ENCODE measurements around the gene USP40.

The USP40 gene

DNA sequence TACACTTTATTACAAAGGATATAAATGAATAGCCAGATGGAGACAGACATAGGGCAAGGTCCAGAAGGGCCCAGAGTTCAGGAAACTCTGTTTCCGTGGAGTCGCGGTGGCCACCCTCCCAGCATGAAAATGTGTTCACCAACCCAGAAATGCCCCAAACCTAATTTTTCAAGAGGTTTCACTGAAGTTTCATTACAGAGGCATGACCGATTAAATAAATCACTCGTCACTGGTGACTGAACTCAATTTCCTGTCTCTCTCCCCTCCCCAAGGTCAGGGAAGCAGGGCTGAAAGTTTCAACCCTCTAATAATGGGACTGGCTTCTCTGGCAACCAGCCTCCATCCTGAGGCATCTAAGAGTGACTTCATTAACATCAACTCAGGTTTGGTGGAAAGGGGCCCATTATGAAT, 22.4 kb downstream of the USP40 start:
- no peaks in the 10 kb centered on the region for H3K4me1 ChIP-seq (ENCODE audit: insufficient read depth, low read length)
- no peak for TF ChIP-seq EZH2 (IDR thresholded peaks at IDR 0.05; ENCODE audit: borderline replicate concordance, low read depth, low read length, severe bottlenecking)
- TF ChIP-seq, protein P1, sequence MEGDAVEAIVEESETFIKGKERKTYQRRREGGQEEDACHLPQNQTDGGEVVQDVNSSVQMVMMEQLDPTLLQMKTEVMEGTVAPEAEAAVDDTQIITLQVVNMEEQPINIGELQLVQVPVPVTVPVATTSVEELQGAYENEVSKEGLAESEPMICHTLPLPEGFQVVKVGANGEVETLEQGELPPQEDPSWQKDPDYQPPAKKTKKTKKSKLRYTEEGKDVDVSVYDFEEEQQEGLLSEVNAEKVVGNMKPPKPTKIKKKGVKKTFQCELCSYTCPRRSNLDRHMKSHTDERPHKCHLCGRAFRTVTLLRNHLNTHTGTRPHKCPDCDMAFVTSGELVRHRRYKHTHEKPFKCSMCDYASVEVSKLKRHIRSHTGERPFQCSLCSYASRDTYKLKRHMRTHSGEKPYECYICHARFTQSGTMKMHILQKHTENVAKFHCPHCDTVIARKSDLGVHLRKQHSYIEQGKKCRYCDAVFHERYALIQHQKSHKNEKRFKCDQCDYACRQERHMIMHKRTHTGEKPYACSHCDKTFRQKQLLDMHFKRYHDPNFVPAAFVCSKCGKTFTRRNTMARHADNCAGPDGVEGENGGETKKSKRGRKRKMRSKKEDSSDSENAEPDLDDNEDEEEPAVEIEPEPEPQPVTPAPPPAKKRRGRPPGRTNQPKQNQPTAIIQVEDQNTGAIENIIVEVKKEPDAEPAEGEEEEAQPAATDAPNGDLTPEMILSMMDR (IDR thresholded peaks at IDR 0.05; ENCODE audit: borderline replicate concordance, extremely low read depth, low read length, poor library complexity, severe bottlenecking): no peak
- no peaks in the 10 kb centered on the region for H4K20me1 ChIP-seq (ENCODE audit: insufficient read depth, low read length)
- no peaks in the 10 kb centered on the region for H3K27me3 ChIP-seq (ENCODE audit: insufficient read depth, low read length, poor library complexity)
- H3K4me3 ChIP-seq (ENCODE audit: low read depth in 1 of 2, low read length in 2 of 2): no peak overlapping the region
- no peak overlapping the region for H3K4me2 ChIP-seq (ENCODE audit: insufficient read depth, low read length)
- no peak overlapping the region for H3K9ac ChIP-seq (ENCODE audit: low read depth, low read length)
- H3K27ac ChIP-seq (ENCODE audit: low read length): no peak overlapping the region
- ATAC-seq (ENCODE audit: insufficient read depth, low read depth) (no peak), DNase-seq (no peak)
- H3K36me3 ChIP-seq (ENCODE audit: insufficient read depth, low read length): peaks cover 9% of the 10 kb centered on the region; the same call in 1 of the 2 replicates
- H3K79me2 ChIP-seq (ENCODE audit: insufficient read depth, low read length): no peaks in the 10 kb centered on the region
- no peaks in the 10 kb centered on the region for H3K9me3 ChIP-seq (ENCODE audit: insufficient read depth, low read length, severe bottlenecking)
- no peak overlapping the region for H2AFZ ChIP-seq (ENCODE audit: low read depth, low read length)

DNA sequence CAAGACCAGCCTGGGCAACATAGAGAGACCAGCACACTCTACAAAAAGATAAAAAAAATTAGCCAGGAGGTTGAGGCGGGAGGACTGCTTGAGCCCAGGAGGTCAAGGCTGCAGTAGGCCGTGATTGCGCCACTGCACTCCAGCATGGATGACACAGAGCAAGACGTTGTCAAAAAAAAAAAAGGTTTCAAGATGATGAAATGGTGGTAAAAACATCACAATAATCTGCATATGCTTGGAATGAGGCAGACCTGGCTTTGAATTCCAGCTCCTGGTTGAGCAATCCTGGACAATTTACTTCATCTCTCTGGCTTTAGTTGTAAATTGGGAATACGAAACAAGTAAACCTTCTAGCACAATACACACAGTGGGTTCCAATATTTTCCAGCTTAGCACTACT, 24.1 kb downstream of the USP40 start:
- Histone ChIP-seq H4K20me1 (ENCODE audit: insufficient read depth, low read length) (no peaks in the 10 kb centered on the region), H2AFZ (ENCODE audit: low read depth, low read length) (no peak overlapping the region), H3K79me2 (ENCODE audit: insufficient read depth, low read length) (no peaks in the 10 kb centered on the region), H3K4me1 (ENCODE audit: insufficient read depth, low read length) (no peaks in the 10 kb centered on the region), H3K9ac (ENCODE audit: low read depth, low read length) (no peak overlapping the region), H3K9me3 (ENCODE audit: insufficient read depth, low read length, severe bottlenecking) (no peaks in the 10 kb centered on the region), H3K4me2 (ENCODE audit: insufficient read depth, low read length) (no peak overlapping the region), H3K27me3 (ENCODE audit: insufficient read depth, low read length, poor library complexity) (no peaks in the 10 kb centered on the region), H3K4me3 (ENCODE audit: low read depth in 1 of 2, low read length in 2 of 2) (no peak overlapping the region), H3K27ac (ENCODE audit: low read length) (no peak overlapping the region), H3K36me3 (ENCODE audit: insufficient read depth, low read length) (peaks cover 2% of the 10 kb centered on the region; the same call in 1 of the 2 replicates)
- ATAC-seq (ENCODE audit: insufficient read depth, low read depth) (no peak), DNase-seq (no peak)
- TF ChIP-seq, protein P1 (IDR thresholded peaks at IDR 0.05; ENCODE audit: borderline replicate concordance, extremely low read depth, low read length, poor library complexity, severe bottlenecking): no peak
- TF ChIP-seq EZH2 (IDR thresholded peaks at IDR 0.05; ENCODE audit: borderline replicate concordance, low read depth, low read length, severe bottlenecking): no peak

DNA sequence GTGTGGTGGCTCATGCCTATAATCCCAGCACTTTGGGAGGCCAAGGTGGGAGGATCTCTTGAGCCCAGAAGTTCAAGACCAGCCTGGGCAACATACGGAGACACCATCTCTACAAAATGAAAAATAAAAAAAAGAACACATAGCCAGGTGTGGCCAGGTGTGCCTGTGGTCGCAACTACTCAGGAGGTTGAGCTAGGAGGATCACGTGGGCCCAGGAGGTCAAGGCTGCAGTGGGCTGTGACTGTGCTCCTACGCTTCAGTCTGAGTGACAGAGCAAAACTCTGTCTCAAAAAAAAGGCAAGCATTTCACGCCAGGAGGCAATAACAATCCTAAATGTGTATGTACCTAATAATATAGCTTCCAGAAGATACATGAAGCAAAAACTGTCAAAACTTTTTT, 27.8 kb downstream of the USP40 start:
- no peak for ATAC-seq (ENCODE audit: insufficient read depth, low read depth)

More for the DNA sequence above, 27.8 kb downstream of the USP40 start:
- Histone ChIP-seq H2AFZ (ENCODE audit: low read depth, low read length) (no peak overlapping the region), H3K27me3 (ENCODE audit: insufficient read depth, low read length, poor library complexity) (no peaks in the 10 kb centered on the region), H4K20me1 (ENCODE audit: insufficient read depth, low read length) (no peaks in the 10 kb centered on the region), H3K9me3 (ENCODE audit: insufficient read depth, low read length, severe bottlenecking) (no peaks in the 10 kb centered on the region), H3K9ac (ENCODE audit: low read depth, low read length) (no peak overlapping the region), H3K4me3 (ENCODE audit: low read depth in 1 of 2, low read length in 2 of 2) (no peak overlapping the region), H3K36me3 (ENCODE audit: insufficient read depth, low read length) (0 out of 2 replicates have a peak, but pooled peaks cover 2% of the 10 kb centered on the region), H3K4me1 (ENCODE audit: insufficient read depth, low read length) (no peaks in the 10 kb centered on the region), H3K4me2 (ENCODE audit: insufficient read depth, low read length) (no peak overlapping the region), H3K79me2 (ENCODE audit: insufficient read depth, low read length) (no peaks in the 10 kb centered on the region), H3K27ac (ENCODE audit: low read length) (no peak overlapping the region)
- DNase-seq: no peak
- no peak for TF ChIP-seq EZH2 (IDR thresholded peaks at IDR 0.05; ENCODE audit: borderline replicate concordance, low read depth, low read length, severe bottlenecking)
- TF ChIP-seq, protein P1 (IDR thresholded peaks at IDR 0.05; ENCODE audit: borderline replicate concordance, extremely low read depth, low read length, poor library complexity, severe bottlenecking): no peak
